GM10847 (cell line): Measurements from ENCODE around the gene MSRB2.

Source experiments
- POLR2A ChIP-seq: IDR thresholded peaks from 2 replicates; pipeline ENCODE4 v1.6.1; 2011; ENCODE audit not compliant: insufficient read length; ENCODE audit errors: extremely low read depth

Gene MSRB2

DNA sequence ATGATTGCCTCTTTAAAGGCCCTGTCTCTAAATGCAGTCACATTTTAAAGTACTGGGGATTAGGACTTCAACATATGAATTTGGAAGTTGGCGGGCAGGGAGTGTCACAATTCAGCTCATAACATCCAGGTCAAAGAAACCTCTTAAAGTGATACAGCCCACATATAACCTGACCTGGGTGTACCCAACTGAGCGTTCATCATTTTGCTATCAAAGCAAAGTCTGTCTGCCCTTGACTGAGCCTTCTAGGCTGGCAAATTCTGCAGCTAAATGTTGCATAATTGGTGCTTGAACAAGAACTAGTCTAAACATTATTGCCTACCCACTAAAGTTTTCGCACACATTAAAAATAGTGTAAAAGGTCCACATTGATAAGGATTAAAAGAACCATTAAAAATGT, 3.7 kb downstream of the MSRB2 start:
- TF ChIP-seq POLR2A = no peak

DNA sequence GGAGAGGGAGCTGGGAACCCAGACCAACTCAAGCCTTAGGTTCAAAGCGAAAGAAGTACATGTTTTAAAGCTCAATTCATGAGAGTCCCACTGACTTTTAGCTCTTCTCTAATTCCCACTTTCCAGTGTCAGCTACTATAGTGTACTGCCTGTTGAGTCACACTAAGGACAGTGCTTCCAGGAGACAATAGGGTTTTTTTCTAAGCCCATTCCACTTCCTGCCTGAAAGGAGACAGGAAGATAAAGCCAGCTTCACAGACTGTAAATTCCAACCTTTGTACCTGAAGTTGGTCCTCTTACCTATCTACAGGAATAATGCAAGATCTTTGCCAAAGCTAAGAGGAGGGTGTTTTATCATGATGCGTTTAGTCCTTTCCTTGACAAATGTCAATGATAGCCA, 4.4 kb downstream of the MSRB2 start:
- TF ChIP-seq POLR2A = no peak

DNA sequence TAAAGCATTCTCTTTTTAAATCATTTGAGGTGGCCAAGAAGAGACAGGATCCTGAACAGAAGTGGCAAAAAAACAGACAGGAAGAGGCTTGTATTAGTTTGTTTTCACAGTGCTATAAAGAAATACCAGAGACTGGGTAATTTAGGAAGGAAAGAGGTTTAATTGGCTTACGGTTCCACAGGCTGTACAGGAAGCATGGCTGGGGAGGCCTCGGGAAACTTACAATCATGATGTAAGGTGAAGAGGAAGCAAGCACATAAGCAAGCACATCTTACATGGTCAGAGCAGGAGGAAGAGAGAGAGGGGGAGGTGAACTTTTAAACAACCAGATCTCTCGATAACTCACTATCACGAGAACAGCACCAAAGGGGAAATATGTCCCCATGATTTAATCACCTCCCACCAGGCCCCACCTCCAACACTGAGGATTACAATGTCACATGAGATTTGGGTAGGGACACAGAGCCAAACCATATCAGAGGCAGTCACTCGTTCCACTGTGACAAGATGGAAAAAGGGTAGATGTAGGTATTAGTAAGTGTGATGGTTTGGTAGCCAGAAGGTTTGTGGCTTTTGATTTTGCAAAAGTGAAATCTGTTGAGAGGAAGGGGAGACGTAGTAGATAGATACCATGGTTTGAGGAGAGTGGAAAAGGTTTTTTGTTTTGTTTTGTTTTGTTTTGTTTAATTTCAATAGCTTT, 5.1 kb downstream of the MSRB2 start:
- TF ChIP-seq POLR2A = no peak

DNA sequence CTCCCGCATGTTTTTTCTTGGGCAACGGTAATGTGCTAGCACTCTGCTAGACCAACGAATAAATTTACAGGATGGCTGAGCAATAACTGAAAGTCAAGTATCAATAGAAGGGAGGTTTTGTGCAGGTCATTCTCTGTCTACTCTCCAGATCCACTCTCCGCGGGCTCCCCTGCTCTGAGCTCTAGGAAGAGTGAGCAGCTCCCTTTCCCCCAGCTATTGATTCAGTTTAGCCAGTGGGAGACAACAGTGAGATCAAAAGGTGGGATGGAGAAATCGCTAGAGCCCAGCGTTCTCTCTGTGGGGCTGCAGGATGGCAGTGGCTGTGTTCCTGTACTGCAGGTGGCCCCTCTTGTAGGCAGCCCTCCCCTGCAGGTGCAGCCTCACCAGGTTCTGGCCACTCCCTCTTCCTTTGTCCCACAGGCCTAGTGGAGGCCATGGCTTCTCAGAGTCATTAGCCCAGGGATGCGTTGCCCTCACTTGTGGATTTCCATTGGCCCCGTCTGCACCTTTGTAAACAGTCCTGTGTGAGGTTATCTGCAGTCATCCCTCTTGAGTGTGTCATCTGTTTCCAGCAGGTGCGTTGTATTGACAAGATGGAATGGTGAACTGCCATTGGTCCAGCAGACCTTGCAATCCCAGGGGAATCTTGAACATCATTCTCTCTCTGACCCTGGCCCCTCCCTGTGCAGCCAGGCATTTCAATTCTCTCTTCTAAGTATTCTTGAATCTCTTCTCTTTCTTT, 11.1 kb downstream of the MSRB2 start:
- TF ChIP-seq POLR2A = no peak

DNA sequence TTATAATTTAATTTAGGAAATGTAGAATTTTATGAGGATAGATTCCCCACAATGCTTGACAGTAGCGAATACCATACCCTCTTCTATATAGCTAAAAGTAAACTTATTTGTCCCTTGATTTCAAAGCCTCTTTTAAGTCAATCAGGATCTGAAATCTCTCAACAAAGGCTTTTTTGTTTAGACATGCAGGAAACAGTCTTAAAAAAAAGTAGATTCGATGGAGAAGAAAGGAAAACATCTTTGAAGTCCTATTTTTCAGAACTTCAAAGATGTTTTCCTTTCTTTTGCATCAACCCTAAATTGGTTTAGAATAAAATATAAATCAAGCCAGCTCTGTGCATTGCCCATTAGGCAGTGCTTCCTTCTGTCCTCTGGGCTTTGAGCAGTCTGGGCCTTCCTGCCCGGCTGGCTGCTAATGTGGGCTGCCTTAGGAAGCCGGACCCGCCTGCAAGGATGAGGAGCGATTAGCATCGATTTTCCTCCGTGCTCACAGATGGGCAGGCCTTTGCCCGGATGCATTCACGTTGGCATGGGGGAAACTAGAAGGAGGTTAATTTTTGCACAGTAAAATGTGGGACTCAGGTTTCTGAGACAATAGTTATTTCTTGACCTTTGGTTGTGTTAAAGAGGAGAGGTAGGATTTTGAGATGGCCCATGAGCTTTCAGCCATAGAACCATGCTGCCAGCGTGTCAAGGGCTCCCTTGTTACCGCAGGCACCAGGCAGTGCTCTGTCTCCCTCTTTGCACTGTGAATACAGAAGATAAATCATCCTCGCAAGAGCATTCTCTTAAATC, 15.5 kb downstream of the MSRB2 start:
- no peak for TF ChIP-seq POLR2A

DNA sequence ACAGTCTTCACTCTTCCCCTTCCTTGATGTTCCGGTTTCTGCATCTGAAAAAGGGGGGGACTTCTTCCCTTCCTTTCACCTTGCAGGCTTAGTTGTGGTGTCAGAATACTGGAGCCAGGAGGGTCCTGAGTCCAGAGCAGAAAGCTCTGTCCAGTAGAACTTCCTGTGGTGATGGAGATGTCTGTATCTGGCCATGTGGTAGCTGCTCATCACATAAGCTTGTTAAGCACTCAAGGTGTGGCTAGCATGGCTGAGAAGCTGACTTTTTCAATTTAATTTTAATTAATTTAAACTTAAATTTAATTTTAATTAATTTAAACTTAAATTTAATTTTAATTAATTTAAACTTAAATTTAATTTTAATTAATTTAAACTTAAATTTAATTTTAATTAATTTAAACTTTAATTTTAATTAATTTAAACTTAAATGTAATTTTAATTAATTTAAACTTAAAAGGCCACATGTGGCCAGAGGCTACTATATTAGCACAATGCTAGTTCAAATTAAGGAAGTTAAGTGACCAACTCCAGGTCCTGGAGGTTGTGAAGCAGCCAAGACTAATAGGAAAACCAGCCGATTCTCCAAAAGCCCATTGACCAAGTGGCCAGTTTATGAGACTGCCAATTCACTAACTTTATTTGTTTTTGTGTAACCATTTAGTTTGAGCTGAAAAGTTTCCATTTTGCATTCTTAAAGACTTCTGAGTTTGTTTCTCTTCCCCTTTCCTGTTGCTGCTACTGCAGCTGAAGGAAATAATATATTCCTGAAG, 16.3 kb downstream of the MSRB2 start:
- no peak for TF ChIP-seq POLR2A

DNA sequence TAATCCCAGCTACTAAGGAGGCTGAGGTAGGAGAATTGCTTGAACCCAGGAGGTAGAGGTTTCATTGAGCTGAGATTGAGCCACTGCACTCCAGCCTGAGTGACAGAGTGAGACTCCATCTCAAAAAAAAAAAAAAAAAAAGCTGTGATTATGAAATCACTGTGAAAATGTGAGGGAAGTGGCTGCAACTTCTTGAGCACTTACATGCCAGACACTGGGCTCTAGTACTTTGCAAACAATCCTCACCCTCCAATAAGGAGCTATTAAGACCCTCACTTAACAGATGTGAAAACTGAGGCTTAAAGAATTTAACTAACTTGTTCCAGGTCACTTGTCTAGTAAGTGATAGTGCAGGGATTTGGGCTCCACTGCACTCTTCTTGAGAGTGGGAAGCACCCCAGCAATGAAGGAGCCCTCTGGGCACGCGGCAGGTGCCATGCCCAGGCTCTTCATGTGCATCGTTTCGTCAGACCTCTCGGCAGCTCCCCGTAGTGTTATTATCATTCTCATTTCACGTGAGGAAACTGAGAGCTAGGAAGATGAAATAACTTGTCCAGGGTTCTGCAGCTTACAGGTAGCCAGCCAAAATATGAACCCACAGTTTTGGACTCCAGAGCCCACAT, 19.0 kb downstream of the MSRB2 start:
- TF ChIP-seq POLR2A = no peak

DNA sequence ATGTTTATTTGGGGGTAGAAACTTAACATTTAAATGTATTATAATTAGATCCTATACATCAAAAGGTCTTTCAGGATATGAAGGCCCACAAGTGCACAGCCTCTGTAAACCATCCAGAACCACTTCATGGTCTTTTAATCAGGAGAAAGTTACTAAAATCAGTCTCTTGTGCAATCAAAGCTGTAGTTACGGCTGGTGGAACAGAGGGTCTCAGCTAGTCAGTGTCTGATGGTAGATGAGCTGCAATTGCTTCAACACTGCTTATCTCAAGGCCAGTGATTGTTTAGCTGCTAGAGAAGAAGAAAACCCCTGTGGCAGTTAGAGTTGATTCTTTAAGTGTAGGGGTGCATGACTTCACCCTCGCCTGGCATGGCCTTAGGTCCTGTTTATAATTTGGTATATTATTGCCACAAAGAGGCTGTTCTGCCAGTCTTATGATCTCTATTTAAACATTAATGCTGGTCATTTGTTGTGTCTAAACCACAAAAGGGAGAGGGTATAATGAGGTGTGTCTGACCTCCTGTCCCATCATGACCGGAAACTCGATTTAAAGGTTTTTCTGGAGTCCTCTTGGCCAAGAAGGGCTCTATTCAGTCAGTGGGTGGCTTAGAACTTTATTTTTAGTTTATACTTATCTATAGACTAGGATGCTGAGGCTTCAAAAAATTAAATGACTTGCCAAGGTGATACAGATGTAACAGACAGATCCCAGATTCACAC, 21.3 kb downstream of the MSRB2 start:
- no peak for TF ChIP-seq POLR2A

DNA sequence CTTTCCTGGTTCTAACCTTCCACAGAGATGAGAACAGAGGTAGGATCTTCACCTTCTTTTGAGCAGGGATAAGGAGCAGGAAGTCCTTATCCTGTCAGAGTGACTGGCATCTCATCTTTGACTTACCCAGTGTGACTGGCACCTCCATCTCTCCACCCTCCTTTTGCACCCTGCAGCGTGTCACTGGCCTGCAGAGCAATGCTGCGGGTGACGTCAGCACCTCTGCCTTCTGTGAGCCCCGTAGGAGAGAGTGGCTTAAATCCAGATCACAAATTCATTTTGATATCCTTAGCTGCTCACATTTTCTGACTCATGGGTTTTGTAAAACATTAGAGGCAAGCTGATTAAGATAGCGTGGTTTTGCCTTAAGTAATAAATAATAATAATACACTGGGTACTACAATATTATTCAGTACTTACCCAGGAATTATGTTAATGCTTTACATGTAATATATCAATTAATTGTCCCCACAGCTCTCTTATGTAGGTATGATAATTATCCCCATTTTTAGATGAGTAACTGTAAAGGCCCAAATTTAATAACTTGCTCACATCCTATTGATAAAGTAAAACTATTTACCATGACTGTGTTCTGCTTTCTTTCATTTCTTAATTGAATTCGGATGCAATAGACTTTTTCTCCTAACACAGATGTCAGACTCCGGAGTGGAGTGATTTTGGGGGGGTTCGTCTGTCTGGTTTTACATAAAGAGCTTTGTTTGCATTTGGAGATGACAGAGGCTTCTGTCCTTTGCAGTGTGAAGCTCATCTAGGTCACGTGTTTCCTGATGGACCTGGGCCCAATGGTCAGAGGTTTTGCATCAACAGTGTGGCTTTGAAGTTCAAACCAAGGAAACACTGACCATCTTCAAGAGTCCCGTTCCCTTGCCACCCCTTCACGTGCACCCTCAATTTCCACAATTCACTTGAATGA, 24.9 kb downstream of the MSRB2 start:
- TF ChIP-seq POLR2A = no peak

DNA sequence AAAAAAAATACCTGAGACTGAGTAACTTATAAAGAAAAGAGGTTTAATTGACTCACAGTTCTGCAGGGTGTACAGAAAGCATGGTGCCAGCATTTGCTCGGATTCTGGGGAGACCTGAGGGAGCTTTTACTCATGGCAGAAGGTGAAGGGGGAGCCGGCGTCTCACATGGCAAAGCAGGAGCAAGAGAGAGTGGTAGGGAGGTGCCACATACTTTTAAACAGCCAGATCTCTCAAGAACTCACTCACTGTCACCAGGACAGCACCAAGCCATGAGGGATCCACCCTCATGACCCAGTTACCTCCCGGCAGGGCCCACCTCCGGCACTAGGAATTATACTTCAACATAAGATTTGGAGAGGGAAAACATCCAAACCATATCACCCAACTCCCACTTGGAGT, 25.8 kb downstream of the MSRB2 start:
- TF ChIP-seq POLR2A = no peak

DNA sequence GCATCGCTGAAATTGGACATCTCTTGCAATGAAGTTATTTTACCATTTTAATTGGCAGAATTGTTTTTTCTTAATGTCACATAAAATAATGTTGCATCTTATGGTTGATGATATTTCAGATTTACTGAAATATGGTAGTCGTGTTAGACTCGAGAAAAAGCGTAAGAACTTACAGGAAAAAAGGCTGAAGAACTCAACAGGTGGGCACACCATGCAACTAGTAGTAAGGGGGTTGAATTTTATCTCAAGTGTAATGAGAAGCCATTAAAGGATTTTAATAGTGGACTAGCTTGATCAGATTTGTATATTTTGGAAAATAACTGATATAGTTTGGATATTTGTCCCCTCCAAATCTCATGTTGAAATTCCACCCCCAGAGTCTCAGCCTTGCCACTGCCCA, 41.1 kb downstream of the MSRB2 start:
- TF ChIP-seq POLR2A = no peak

DNA sequence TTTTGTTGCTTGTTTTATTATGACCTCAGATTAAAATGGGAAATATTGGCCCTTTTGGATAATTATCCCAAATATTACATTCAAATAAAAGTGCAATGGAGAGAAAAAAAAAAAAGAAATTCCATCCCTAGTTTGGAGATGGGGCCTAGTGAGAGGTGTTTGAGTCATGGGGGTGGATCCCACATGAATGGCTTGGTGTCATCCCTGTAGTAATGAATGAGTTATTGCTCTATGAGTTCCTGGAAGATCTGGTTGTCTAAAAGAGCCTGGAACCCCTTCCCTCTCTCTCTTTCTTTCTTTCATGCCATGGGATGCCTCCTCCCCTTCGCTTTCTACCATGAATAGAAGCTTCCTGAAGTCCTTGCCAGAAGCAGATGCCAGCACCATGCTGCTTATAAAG, 44.3 kb downstream of the MSRB2 start:
- no peak for TF ChIP-seq POLR2A

DNA sequence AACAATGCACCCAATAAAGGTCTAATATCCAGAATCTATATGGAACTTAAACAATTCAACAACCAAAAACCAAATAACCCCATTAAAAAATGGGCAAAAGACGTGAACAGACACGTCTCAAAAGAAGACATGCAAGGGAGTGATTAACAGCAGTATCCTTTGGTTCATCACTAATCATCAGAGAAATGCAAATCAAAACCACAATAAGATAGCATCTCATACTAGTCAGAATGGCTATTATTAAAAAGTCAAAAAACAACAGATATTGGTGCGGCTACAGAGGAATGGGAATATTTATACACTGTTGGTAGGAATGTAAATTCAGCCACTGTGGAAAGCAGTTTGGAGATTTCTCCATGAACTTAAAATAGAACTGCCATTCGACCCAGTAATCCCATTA, 46.6 kb downstream of the MSRB2 start:
- no peak for TF ChIP-seq POLR2A

DNA sequence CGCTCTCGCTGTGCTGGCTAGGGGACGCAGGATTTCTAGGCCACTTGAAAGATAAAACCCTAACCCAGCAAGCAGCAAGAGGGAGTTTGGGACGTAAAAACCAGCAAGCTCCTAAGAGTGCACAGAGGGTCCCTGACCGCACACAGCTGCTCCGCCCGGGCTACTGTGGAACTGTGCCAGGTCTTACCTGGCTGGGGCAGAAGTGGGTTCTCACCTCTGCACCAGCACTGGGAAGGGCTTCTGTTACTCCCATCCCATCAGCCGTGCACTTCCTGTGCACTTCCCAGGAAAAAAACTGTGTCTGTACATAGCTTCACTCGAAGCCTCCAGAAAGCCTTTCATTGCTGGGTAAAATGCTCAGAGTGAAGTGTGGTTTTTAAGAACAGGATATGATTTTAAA, 50.9 kb downstream of the MSRB2 start:
- no peak for TF ChIP-seq POLR2A

DNA sequence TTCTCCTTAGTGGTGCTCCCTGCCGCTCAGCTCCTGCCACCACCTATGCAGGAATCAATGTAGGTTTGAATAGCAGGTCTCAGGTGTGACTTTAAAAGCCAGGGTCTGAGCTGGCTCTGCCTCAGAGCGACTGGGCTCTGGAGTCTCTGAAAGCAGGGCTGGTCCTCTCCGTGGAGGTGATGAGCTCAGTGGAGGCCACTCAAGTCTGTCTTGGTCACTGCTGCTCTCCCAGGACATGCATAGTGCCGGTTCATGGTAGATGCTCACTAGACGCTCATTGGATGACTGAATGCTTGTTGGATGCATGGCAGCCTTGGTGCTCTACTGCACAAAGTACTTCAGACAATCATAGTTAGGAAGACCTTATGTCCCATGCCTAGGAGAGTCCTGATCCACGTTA, 51.7 kb downstream of the MSRB2 start:
- no peak for TF ChIP-seq POLR2A
